Prostate gland (tissue), 2 donors: ENCODE results near the gene ARFGAP1. TPM values are rescaled to one million over a fixed set of nuclear protein-coding genes. Genes with fewer than 3 reads are reported as not detected.

ENCODE experiments used
- DNase-seq: peaks from one replicate; pipeline ENCODE4 v3.0.0-alpha.2; 2019; ENCODE audit warnings: low spot score
- H3K27ac ChIP-seq, 2 donors: fragments of 200-600 bp; sonication (generic); 2 replicates each; pipeline ENCODE4 v1.5.1; 2017 to 2019
- H3K27me3 ChIP-seq: fragments of 200-600 bp; sonication (generic); replicated peaks from 2 replicates; pipeline ENCODE4 v1.5.1; 2019; ENCODE audit not compliant: insufficient read depth
- H3K36me3 ChIP-seq, 2 donors: fragments of 200-600 bp; sonication (generic); 1 replicate in 1 of 2; 2 replicates in 1 of 2; pipeline versions ENCODE4 v1.5.1 to v1.8.1; 2017 to 2019
- H3K4me1 ChIP-seq: fragments of 200-600 bp; sonication (generic); replicated peaks from 2 replicates; pipeline ENCODE4 v1.5.1; 2019
- H3K4me3 ChIP-seq, 2 donors: fragments of 200-600 bp; sonication (generic); 2 replicates each; pipeline ENCODE4 v1.5.1; 2017 to 2019
- H3K9me3 ChIP-seq: fragments of 200-600 bp; sonication (generic); 2 replicates; pipeline ENCODE4 v1.5.1; 2017
- POLR2A ChIP-seq: fragments of 450-650 bp; IDR thresholded peaks from one replicate; pipeline ENCODE4 v1.6.1; 2016; ENCODE audit warnings: antibody characterized with exemption, mild to moderate bottlenecking
- POLR2AphosphoS5 ChIP-seq: sonication (generic); formaldehyde crosslinking; IDR thresholded peaks from one replicate; pipeline ENCODE4 v1.6.1; 2017; ENCODE audit warnings: antibody characterized with exemption
- WGBS: methylation state at CpG from one replicate; pipeline ENCODE4 v1.1.5; 2018; 5-methylcytosine and 5-hydroxymethylcytosine counted together
- intact Hi-C: fragments of 100-400 bp; cut with DNase I; formaldehyde crosslinking; loops from one replicate; pipeline ENCODE4 v1.14.2; 2022
- total RNA-seq, 2 donors: library from RNA; depleted of rRNA; stranded (reverse); fragments of >200 nt; gene quantifications; one replicate each; pipeline ENCODE4 v1.1.0, GENCODE V29; 2016
- TF ChIP-seq, protein P1 (sequence below), 4 experiments: fragments of 200-600 bp in 2 of 4; fragments of 450-650 bp in 2 of 4; sonication (generic) in 2 of 4; IDR thresholded peaks; 1 replicate in 3 of 4; 2 replicates in 1 of 4; pipeline ENCODE4 v1.5.1; 2016 to 2019; ENCODE audit warnings: antibody characterized with exemption in 4 of 4, mild to moderate bottlenecking in 2 of 4, moderate library complexity in 2 of 4

The ARFGAP1 gene
- total RNA-seq, 2 donors from 2014 or later: 43.6 to 85.6 TPM

DNA sequence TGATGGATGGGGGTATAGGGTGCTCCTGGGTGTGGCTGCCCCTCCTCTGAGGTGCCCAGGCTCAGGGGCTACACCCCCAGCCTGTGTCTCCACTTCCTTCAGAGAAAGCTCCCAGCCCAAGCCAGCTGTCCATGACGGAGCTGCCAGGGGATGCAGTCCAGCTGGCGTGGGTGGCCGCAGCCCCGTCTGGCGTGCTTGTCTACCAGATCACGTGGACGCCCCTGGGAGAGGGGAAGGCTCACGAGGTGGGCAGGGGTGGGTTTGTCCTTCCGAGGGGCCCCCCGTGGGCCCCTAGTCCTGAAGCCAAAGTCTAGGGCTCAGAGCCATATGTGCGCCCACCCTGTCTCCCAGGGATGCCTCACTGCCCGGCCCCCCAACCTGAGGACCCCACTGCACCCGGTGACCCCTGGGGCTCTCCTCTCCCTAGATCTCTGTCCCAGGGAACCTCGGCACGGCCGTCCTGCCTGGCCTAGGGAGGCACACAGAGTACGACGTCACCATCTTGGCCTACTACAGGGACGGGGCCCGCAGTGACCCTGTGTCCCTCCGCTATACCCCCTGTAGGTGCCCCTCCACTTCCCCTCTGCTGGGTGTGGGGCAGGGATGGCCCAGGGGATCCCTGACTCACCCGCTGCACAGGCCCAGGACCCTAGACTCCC lies 40.2 kb downstream of the ARFGAP1 start:
- Histone ChIP-seq H3K4me3 (no peak overlapping the region), H3K4me1 (no peaks in the 10 kb centered on the region), H3K36me3 (no peaks in the 10 kb centered on the region), H3K9me3 (no peaks in the 10 kb centered on the region), H3K27me3 (peaks cover 13% of the 10 kb centered on the region), H3K27ac (no peak overlapping the region)
- WGBS: 69% methylated on average over 22 of the region's 22 CpGs
- intact Hi-C loops: no loop called here
- TF ChIP-seq POLR2A (no peak), POLR2AphosphoS5 (no peak)
- TF ChIP-seq, protein P1, sequence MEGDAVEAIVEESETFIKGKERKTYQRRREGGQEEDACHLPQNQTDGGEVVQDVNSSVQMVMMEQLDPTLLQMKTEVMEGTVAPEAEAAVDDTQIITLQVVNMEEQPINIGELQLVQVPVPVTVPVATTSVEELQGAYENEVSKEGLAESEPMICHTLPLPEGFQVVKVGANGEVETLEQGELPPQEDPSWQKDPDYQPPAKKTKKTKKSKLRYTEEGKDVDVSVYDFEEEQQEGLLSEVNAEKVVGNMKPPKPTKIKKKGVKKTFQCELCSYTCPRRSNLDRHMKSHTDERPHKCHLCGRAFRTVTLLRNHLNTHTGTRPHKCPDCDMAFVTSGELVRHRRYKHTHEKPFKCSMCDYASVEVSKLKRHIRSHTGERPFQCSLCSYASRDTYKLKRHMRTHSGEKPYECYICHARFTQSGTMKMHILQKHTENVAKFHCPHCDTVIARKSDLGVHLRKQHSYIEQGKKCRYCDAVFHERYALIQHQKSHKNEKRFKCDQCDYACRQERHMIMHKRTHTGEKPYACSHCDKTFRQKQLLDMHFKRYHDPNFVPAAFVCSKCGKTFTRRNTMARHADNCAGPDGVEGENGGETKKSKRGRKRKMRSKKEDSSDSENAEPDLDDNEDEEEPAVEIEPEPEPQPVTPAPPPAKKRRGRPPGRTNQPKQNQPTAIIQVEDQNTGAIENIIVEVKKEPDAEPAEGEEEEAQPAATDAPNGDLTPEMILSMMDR (IDR thresholded peaks at IDR 0.05): no peak
- DNase-seq: no peak

DNA sequence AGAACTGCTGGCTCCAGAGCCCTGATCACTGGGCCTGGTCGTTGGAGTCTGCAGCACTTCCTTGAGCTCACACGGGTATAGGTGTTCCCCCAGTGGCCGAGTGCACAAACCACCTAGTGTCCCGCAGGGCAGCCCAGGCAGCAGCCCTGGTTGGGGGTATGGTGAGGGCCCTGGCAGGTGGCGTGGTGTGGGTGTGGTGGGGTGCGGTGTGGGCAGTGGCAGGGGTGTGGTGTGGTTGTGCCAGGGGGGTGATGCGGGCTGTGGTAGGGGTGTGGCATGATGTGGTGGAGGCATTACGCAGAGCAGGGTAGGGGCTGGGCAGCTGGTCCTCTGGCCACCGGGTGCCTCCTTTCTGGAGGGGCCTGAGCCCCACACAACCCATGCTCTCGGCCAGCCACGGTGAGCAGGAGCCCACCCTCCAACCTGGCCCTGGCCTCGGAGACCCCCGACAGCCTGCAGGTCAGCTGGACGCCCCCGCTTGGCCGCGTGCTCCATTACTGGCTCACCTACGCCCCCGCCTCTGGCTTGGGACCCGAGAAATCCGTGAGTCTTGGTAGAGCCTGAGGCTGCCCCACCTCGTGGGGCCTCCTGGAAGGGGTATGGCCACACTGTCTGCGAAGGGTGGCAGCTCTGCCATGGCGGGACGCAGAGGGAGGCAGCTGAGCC lies 40.9 kb downstream of the ARFGAP1 start:
- Histone ChIP-seq H3K4me3 (no peak overlapping the region), H3K27me3 (peaks cover 10% of the 10 kb centered on the region), H3K9me3 (no peaks in the 10 kb centered on the region), H3K27ac (no peak overlapping the region), H3K4me1 (no peaks in the 10 kb centered on the region), H3K36me3 (no peaks in the 10 kb centered on the region)
- TF ChIP-seq POLR2A (no peak), POLR2AphosphoS5 (no peak)
- TF ChIP-seq, protein P1 (IDR thresholded peaks at IDR 0.05): no peak
- DNase-seq: no peak
- 75% methylated on average over 19 of the region's 25 CpGs for WGBS
- intact Hi-C loops: no loop called here

DNA sequence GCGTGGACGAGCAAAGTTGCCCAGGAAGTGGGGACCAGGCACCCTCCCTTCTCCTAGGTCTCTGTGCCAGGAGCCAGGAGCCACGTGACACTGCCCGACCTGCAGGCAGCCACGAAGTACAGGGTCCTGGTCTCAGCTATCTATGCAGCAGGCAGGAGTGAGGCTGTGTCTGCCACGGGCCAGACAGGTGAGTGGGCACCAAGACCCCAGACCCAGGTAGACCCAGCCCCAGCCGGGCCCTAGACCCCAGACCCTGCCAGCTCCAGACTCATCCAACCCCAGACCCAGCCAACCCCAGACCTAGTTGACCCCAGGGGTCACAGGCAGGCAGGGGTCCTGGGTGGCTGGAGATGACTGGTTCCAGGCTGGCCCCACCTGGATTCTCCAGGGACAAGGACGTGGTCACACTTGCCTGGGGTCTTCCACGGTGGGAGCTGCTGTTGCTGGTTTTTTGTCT lies 41.4 kb downstream of the ARFGAP1 start:
- peaks cover 4% of the 10 kb centered on the region for H3K27me3 ChIP-seq
- intact Hi-C loops: no loop called here
- WGBS: 64% methylated on average over 9 of the region's 9 CpGs

DNA sequence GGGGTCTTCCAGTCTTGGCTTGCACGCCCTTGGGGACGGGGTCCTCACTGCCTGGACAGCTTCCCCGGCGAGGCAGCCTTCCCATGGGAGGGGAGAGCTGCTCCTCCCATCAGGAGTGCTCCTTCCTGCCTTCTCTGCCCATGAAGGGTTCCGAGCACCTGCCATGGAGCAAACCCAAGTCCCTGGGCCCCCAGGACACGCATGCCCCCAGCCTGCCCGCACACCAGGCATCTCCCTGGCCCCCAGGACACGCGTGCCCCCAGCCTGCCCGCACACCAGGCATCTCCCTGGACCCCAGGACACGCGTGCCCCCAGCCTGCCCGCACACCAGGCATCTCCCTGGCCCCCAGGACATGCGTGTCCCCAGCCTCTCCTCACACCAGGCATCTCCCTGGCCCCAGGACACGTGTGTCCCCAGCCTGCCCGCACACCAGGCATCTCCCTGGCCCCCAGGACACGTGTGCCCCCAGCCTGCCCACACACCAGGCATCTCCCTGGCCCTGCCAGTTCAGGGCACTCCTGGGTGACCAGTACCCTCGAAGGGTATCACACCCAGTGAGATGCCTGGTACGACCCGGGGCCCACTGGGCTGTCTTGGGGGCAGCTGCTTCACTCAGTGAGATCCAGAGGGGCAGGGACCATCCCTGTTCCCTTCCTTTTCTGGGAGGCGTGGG lies 42.1 kb downstream of the ARFGAP1 start:
- 85% methylated on average over 20 of the region's 21 CpGs for WGBS
- Histone ChIP-seq H3K27me3 (no peaks in the 10 kb centered on the region), H3K27ac (no peak overlapping the region)

More for the DNA sequence above, 41.4 kb downstream of the ARFGAP1 start:
- no peaks in the 10 kb centered on the region for H3K9me3 ChIP-seq
- H3K27ac ChIP-seq: no peak overlapping the region
- no peaks in the 10 kb centered on the region for H3K4me1 ChIP-seq
- no peaks in the 10 kb centered on the region for H3K36me3 ChIP-seq
- no peak overlapping the region for H3K4me3 ChIP-seq
- DNase-seq: no peak
- TF ChIP-seq, protein P1 (IDR thresholded peaks at IDR 0.05): no peak
- no peak for TF ChIP-seq POLR2AphosphoS5
- TF ChIP-seq POLR2A: no peak

More for the DNA sequence above, 42.1 kb downstream of the ARFGAP1 start:
- H3K4me1 ChIP-seq: no peaks in the 10 kb centered on the region
- H3K36me3 ChIP-seq: no peaks in the 10 kb centered on the region
- intact Hi-C loops: no loop called here
- H3K9me3 ChIP-seq: no peaks in the 10 kb centered on the region
- DNase-seq: no peak
- no peak for TF ChIP-seq POLR2A
- TF ChIP-seq POLR2AphosphoS5: no peak
- TF ChIP-seq, protein P1 (IDR thresholded peaks at IDR 0.05): no peak
- no peak overlapping the region for H3K4me3 ChIP-seq
